ENCODE data around the gene RALGPS1.

Gene RALGPS1

GRCh38 chr9:127029548-127029947, 115.0 kb downstream of the RALGPS1 start:
- DNase-seq: no peak

DNA sequence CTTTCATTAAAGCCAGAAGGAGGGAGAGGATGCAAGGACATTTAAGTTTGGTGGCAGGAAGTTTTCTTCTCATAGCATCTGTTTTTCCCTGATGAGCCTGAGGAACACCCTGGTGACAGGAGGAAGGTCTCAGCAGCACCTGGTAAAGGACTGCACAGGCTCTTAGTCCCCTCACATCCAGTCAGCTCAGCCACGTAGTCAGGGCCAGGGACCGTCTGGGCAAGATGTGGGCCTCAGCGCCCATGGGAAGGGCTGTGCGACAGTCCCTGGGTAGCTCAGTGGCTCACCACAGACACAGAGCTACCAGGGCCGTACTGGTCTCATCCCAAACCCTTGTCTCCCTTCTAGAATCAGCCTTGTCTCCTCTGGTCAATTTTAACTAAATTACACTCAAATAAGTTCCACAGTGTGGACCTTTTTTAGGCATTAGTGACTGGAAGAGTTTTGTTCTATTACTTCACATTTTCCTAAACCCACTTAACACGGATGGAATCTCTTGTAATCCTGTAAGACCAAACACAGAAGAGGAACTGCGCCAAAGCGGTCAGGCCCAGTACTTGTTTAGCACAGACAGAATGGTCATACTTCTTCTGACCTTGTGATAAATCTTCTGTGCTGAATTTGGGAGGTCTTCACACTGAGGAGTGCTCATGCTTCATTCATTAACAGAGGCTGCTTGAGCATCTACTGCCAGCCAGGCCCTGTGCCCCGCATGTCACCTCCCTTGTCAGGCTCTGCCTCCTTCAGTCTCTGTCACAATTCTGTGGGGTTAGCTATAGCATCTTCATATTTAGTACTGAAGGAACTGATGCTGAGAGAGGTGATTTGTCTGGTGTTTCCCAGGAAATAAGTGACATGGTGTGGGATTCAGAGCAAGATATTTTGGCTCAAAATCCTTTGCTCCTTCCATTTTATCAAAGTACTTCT, 116.5 kb downstream of the RALGPS1 start:
- DNase-seq: no peak

GRCh38 chr9:127032256-127032655, 117.7 kb downstream of the RALGPS1 start:
- no peak for DNase-seq

DNA sequence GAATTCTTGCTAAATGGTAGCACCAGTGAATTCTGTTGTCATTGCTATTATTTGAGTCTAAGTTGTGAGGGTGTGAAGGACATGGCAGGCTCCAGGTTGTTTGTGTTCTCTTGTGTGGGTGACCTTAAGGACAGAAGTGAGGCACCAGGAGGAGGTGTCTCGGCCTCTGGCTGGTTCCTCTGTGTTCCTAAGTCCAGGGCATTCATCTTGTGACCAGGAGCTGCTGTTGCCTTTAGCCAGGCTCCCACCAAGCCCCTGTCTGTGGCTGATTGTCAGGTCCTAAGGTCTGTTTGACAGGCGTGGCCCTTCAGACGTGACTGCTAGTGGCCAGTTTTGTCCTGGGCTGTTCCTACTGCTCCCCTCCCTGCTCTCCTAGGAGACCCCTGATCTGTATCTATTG, 118.5 kb downstream of the RALGPS1 start:
- no peak for DNase-seq

DNA sequence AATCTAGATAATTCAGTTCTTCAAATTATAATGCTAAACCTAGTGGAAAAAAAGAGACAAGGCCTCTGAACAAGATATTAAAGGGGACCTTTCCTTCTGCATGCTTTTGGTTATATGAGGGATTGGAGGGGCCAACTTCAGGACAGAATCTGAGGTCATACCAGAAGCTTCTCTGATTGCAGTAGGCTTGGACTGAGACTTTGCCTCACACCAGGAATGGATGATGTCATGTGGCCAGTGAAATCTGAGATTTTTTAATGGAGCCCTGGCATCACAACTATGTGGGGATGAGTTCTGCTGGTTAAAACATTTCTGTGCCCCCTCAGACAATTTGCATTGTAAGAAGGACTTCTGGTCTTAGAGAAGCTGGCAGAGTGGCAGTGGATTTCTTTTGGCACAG, 119.2 kb downstream of the RALGPS1 start:
- DNase-seq: no peak

- DNase-seq: no peak
Observed at GRCh38 chr9:127034691-127035090, 120.1 kb downstream of the RALGPS1 start.

DNA sequence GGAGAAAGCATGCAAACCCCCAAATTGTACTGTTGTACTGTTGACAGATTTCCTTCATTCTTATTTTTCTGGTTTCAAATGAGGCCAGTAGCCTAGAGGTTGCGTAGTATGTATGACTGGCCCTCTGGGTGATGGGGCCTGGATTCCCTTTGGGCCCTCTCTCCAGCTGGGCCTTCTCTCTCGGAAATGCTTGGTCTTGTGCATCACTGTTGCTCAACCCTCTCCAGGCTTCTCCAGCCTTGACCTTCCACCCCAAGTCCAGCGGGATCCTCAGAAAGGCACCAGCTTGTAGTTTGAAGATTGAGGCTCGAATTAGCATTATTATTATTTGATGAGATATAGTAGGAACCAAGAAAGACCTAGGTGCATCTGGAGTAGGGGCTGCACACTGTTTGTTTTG, 120.8 kb downstream of the RALGPS1 start:
- DNase-seq: no peak

GRCh38 chr9:127035948-127036347, 121.4 kb downstream of the RALGPS1 start:
- no peak for DNase-seq

DNA sequence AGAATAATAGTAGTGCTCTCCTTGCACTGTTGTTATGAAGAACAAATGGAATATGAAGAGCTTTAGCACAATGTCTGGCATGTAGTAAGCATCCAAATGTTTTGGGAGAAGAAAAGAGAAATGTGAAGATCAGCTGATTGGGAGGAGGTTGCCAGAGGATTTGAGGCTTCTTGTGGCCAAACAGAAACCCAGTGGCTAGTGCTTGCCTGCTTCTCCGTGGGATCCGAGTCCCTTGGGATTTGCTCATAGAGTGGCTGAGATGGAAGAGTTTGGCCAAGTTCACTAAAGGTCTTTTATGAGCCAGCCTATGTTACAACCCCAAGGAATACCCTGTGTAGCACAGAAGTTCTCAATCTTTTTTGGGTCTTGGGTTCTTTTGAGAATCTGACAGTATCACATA, 121.9 kb downstream of the RALGPS1 start:
- no peak for DNase-seq

DNA sequence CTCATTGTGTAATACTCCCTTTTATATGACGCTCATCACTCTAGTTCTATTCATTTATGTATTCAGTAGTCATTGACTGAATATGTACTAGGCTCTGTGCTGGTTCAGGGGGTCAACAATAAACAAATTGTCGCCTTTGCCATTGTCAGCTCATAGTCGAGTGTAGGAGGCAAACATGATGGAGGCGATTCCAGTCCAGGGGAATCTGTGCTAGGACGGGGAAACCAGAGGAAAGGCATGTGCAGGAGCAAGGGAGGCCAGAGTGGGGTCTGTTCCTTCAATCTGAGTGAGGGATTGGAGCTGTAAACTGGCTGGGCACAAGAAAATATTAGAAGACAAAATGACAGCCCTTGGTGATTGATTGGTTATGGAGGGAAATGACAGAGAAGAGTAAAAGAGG, 123.9 kb downstream of the RALGPS1 start:
- no peak for DNase-seq

- no peak for DNase-seq
Observed at GRCh38 chr9:127039492-127039891, 124.9 kb downstream of the RALGPS1 start.

GRCh38 chr9:127045148-127045547, 130.6 kb downstream of the RALGPS1 start:
- no peak for DNase-seq

GRCh38 chr9:127047971-127048370, 133.4 kb downstream of the RALGPS1 start:
- no peak for DNase-seq

DNA sequence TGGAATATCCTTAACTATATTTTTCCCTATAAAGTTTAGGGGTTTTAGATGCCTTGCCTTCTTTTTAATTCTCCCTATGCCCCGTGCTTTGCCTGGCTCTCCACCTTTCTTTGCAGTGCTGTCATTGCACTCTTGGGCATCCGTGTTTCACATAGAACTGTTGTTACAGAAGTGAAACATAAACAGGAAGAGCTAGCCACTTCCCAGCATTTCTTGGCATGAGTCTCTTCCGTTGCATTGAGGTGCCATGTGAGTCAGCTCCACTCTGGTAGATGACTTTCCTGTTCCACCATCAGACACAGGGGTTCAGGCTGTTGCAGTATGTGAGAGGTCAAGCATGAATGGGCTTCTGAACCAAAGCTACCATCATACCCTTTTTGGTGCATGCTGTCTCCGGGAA, 134.5 kb downstream of the RALGPS1 start:
- DNase-seq: no peak

DNA sequence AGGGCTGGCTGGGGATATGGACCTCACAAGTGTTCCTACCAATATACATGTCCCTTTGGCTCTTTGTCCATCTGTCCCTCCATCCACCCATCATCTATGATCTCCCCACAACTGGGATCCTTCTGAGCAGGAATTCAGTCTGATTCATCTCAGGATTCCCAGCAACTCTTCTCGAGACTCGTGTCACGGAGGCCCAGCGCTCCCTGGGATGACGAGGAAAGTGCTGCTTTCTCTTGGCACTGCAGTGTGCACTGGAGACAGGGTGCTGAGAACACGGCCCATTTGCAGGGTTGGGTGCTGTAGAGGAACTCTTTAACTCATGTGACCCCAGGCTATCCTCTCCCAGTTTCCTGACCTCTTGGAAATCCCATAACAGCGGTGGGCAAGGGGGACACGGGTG, 135.0 kb downstream of the RALGPS1 start:
- DNase-seq: no peak

DNA sequence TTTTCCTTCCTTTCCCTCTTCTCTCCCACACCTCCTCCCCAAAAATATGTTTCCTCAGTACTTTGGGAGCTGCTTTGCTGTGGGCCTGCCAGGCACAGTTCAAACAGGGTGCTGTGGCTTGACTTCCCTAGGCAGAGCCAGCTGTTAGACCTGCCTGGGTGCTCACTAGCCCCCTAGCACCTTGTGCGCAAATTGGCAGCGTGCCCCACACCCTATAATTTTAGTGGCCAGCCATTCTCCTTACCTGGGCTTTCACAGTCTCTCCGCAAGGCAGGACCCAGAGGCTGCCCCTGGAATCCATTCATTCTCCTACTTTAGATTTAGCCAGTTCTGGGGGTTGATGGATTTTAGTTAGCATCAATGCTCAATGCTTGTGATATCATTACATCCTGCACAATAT, 135.6 kb downstream of the RALGPS1 start:
- no peak for DNase-seq

GRCh38 chr9:127050591-127051001, 136.0 kb downstream of the RALGPS1 start:
- no peak for DNase-seq

DNA sequence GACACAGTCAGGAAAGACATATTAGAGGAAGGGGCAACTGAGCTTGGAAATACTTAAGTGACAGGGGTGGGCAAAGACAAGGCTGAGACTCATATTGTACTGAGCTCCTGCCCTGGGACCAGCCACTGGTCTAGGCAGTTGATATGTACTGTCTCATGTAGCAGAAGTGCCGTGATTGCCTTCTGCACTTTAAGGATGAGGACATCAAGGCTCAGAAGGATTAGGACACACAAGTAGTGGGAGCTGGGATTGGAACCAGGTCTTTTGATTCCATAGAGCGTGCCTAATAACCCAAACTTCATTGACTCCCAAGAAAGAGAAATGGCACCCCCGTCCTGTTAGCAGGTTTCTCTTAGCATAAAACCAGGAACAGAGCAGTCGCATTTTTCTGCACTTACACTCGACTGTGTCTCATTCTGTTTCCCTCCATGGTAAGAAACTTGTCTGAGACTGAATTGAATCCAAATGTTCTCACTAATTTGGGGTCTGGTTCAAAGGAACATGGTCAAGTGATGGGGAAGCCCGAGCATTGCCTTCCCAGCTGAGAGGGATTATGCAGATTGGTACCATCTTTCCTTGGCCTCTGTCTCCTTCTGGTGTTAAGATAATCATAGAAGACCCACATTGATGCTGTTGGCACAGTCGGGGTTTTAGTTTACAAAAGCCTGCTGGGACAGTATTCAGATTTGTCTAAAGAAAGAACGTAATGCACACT, 137.5 kb downstream of the RALGPS1 start:
- no peak for DNase-seq

DNA sequence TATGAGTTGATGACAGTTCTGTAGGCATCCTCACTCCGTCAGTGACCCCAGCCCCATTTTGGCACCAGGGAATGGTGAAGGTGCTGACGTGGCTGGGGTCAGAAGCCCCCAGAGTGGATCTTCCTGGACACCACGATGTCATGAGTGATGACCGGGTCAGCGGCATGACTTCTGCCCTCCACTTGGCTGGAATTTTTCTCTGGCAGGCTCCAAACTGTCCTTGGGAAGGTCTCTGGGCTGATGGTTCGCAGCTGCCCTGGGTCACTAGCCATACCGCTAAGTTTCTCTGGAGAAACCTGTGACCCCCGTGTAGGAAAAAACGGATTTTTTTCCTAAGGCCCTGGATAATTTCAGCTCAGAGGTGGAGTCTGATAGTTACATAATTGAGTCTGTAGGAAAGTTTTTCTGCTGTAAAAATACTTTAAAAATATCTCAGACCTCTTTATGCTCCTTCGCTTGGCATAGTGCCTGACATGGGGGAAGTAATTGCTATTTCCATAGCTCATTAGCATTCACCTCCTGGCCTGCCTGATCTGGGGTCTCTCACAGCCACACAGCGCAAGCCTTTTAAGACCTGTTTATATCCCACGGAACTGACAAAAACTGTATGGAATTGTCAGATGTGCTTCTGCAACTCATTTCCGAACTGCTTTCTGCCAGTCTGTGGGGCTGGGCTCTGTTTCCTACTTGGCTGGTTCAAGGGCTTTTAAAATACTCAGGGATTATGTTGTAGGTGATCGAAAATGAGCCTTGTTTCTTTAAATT, 138.7 kb downstream of the RALGPS1 start:
- DNase-seq: no peak

DNA sequence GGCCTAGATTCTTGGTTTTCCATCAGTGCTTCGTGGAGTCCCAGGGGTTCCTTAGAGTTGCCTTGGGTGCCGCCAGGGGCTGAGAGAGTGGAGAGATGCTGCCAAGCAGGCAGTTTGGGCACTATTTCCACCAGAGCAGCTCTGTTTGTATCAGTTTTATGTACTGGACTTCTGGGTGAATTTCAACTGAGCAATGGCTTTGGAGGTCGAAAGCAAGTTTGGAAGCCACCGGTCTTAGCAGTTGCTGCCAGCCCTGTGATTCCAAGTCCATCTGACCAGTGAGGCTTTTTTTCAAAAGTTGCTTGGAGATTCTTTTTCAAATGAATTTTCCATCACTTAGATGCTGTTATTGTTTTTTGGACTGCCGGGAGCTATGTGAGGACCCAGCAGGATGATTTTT, 139.4 kb downstream of the RALGPS1 start:
- DNase-seq: no peak

- DNase-seq: no peak
Observed at GRCh38 chr9:127055745-127056402, 141.3 kb downstream of the RALGPS1 start.

DNA sequence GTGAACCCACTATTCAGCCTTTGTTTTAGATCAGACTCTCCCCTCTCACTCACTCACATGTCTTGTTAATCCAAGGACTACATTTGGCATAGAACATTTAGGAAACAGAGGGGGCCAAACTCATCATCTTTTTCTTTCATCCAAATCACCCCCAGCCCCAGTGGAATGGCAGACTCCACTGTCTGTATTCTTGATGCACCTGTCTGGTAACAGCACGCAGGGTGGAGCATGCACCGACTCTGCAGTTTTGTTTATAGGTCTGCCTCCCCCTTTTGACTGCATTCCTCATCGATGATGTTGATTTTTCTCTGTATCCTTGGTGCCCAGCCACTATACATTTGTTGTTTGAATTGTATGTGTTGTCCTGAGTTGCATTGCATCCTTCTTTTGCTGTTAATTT, 141.9 kb downstream of the RALGPS1 start:
- no peak for DNase-seq

Data from effector CD4-positive, alpha-beta T cell (primary cell).